ENCODE data around the gene TFPI. TPM values are rescaled to one million over a fixed set of nuclear protein-coding genes. Genes with fewer than 3 reads are reported as not detected.
"Not testable (repeated sequence)": the region's sequence is repeated elsewhere in the genome, so short reads cannot be mapped to it uniquely, and the experiment has no call there.

The TFPI gene
- total RNA-seq, 1 donor from 2014 or later = 716 TPM

- no peak for DNase-seq (ENCODE audit: low read depth in 2 of 2)
Measured at GRCh38 chr2:187529248-187529976, 24.8 kb downstream of the TFPI start.

GRCh38 chr2:187528042-187528441 is 26.2 kb downstream of the TFPI start:
- no peak for DNase-seq (ENCODE audit: low read depth in 2 of 2)

- DNase-seq (ENCODE audit: low read depth in 2 of 2) = peak; percentile 85 to 95
Measured at GRCh38 chr2:187527262-187527661, 27.0 kb downstream of the TFPI start.

GRCh38 chr2:187526792-187527191 is 27.4 kb downstream of the TFPI start:
- DNase-seq (ENCODE audit: low read depth in 2 of 2) = peak in 1 of 2 donors; percentile 53

GRCh38 chr2:187525163-187525900 is 28.9 kb downstream of the TFPI start:
- no peak for DNase-seq (ENCODE audit: low read depth in 2 of 2)

GRCh38 chr2:187523325-187523724 is 30.9 kb downstream of the TFPI start:
- DNase-seq (ENCODE audit: low read depth in 2 of 2) = no peak

- DNase-seq (ENCODE audit: low read depth in 2 of 2) = no peak
Measured at GRCh38 chr2:187520121-187520624, 34.1 kb downstream of the TFPI start.

- DNase-seq (ENCODE audit: low read depth in 2 of 2) = no peak
Measured at GRCh38 chr2:187519419-187520120, 34.7 kb downstream of the TFPI start.

- not testable (repeated sequence) for DNase-seq (ENCODE audit: low read depth in 2 of 2)
Measured at GRCh38 chr2:187517750-187518361, 36.4 kb downstream of the TFPI start.

- not testable (repeated sequence) for DNase-seq (ENCODE audit: low read depth in 2 of 2)
Measured at GRCh38 chr2:187516630-187517510, 37.4 kb downstream of the TFPI start.

- DNase-seq (ENCODE audit: low read depth in 2 of 2) = no peak
Measured at GRCh38 chr2:187514930-187515329, 39.3 kb downstream of the TFPI start.

- DNase-seq (ENCODE audit: low read depth in 2 of 2) = not testable (repeated sequence)
Measured at GRCh38 chr2:187514235-187514829, 39.9 kb downstream of the TFPI start.

- not testable (repeated sequence) for DNase-seq (ENCODE audit: low read depth in 2 of 2)
Measured at GRCh38 chr2:187513460-187514234, 40.6 kb downstream of the TFPI start.

- DNase-seq (ENCODE audit: low read depth in 2 of 2) = no peak
Measured at GRCh38 chr2:187511356-187512315, 42.6 kb downstream of the TFPI start.

- DNase-seq (ENCODE audit: low read depth in 2 of 2) = not testable (repeated sequence)
Measured at GRCh38 chr2:187510419-187511355, 43.5 kb downstream of the TFPI start.

- DNase-seq (ENCODE audit: low read depth in 2 of 2) = peak in 1 of 2 donors; percentile 56
Measured at GRCh38 chr2:187509667-187510417, 44.4 kb downstream of the TFPI start.

All from dermis microvascular lymphatic vessel endothelial cell (primary cell).